ENCODE results near the gene CRTAC1. TPM values are rescaled to one million over a fixed set of nuclear protein-coding genes. Genes with fewer than 3 reads are reported as not detected.

The CRTAC1 gene
- total and polyA plus RNA-seq, 2 experiments from 2014 or later = 0.47 to 1.2 TPM

GRCh38 chr10:97920865-97921264 is 109.6 kb downstream of the CRTAC1 start (continued):
- TF ChIP-seq EZH2phosphoT487 (IDR thresholded peaks at IDR 0.05; ENCODE audit: unreplicated experiment) (no peak), ZNF331 (CRISPR knock-in tag; IDR thresholded peaks at IDR 0.05; ENCODE audit: low read depth) (no peak), ZNF114 (CRISPR knock-in tag; IDR thresholded peaks at IDR 0.05) (no peak), CTCF (conservative IDR thresholded peaks at IDR 0.05; ENCODE audit: low read depth in 2 of 2) (no peak)

- TF ChIP-seq ZNF462 (CRISPR knock-in tag; IDR thresholded peaks at IDR 0.05) = no peak
- no peak for TF ChIP-seq CTCF (conservative IDR thresholded peaks at IDR 0.05; ENCODE audit: low read depth in 2 of 2)
- no peak for TF ChIP-seq CREB1 (CRISPR knock-in tag; IDR thresholded peaks at IDR 0.05; ENCODE audit: low read depth)
- no peak for TF ChIP-seq ZNF114 (CRISPR knock-in tag; IDR thresholded peaks at IDR 0.05)
- TF ChIP-seq EZH2 (IDR thresholded peaks at IDR 0.05; ENCODE audit: low read depth, unreplicated experiment) = no peak
- no peak for TF ChIP-seq NANOG (IDR thresholded peaks at IDR 0.05; ENCODE audit: borderline replicate concordance)
- no peak for TF ChIP-seq STAT1 (IDR thresholded peaks at IDR 0.05; ENCODE audit: unreplicated experiment)
- TF ChIP-seq POLR2AphosphoS5 (IDR thresholded peaks at IDR 0.05; ENCODE audit: low read depth) = no peak
- no peak for TF ChIP-seq ZNF331 (CRISPR knock-in tag; IDR thresholded peaks at IDR 0.05; ENCODE audit: low read depth)
- TF ChIP-seq REST (IDR thresholded peaks at IDR 0.05; ENCODE audit: unreplicated experiment) = no peak
- TF ChIP-seq JUNB (IDR thresholded peaks at IDR 0.05; ENCODE audit: unreplicated experiment) = no peak
- Mint-ChIP-seq H3K27me3 (ENCODE audit: insufficient read depth, low read depth, poor library complexity) (peaks cover 7% of the 10 kb centered on the region), H3K4me3 (no peak overlapping the region), H3K36me3 (ENCODE audit: low read depth) (no peaks in the 10 kb centered on the region), H3K27ac (no peak overlapping the region), H3K4me1 (peaks cover 12% of the 10 kb centered on the region; the same call in 2 of the 3 replicates), H3K9me3 (no peaks in the 10 kb centered on the region)
- no peaks in the 10 kb centered on the region for H3K36me3 ChIP-seq (ENCODE audit: insufficient read depth)
- no peak overlapping the region for H3K4me2 ChIP-seq
- H3K4me1 ChIP-seq (ENCODE audit: insufficient read depth) = no peaks in the 10 kb centered on the region
- no peak overlapping the region for H3K27ac ChIP-seq (ENCODE audit: low read depth)
- no peaks in the 10 kb centered on the region for H3F3A ChIP-seq (replicated peaks; ENCODE audit: low read depth)
- DNase-seq (ENCODE audit: low spot score) (no peak), ATAC-seq (no peak)
- no peak overlapping the region for H2AFZ ChIP-seq
- H3K27me3 ChIP-seq (ENCODE audit: insufficient read depth) = no peaks in the 10 kb centered on the region
- H3K4me3 ChIP-seq = no peak overlapping the region
- no peaks in the 10 kb centered on the region for H4K20me1 ChIP-seq (replicated peaks; ENCODE audit: insufficient read depth)
- H3K9me2 ChIP-seq (ENCODE audit: insufficient read depth) = no peaks in the 10 kb centered on the region
- H3K79me2 ChIP-seq (replicated peaks; ENCODE audit: insufficient read depth) = no peaks in the 10 kb centered on the region
These were observed 111.4 kb downstream of the CRTAC1 start for GRCh38 chr10:97919012-97919411.

All from GM23338 (cell line).